ENCODE results near the gene GNG7.
"Not testable (repeated sequence)": the region's sequence is repeated elsewhere in the genome, so short reads cannot be mapped to it uniquely, and the experiment has no call there.

- not testable (repeated sequence) for TF ChIP-seq CTCF (IDR thresholded peaks at IDR 0.05; ENCODE audit: borderline replicate concordance, extremely low read depth, low read length, poor library complexity, severe bottlenecking); EZH2 (IDR thresholded peaks at IDR 0.05; ENCODE audit: borderline replicate concordance, low read depth, low read length, severe bottlenecking)
These were observed 51.3 kb downstream of the GNG7 start for GRCh38 chr19:2651002-2651733.
